HG02678 (cell line): ENCODE data around the gene TMEM51.
"Not testable (repeated sequence)": the region's sequence is repeated elsewhere in the genome, so short reads cannot be mapped to it uniquely, and the experiment has no call there.

Experiments
- ATAC-seq: cut with Tn5 transposase; IDR thresholded peaks from one replicate; pipeline ENCODE4 v1.9.1; 2021; ENCODE audit warnings: mild to moderate bottlenecking, moderate library complexity; ENCODE audit not compliant: unreplicated experiment

TMEM51 gene

GRCh38 chr1:15175324-15176094, 22.0 kb downstream of the TMEM51 start:
- not testable (repeated sequence) for ATAC-seq

GRCh38 chr1:15176120-15176519, 22.6 kb downstream of the TMEM51 start:
- peak; percentile 75 for ATAC-seq

GRCh38 chr1:15176898-15177665, 23.5 kb downstream of the TMEM51 start:
- ATAC-seq = no peak

- no peak for ATAC-seq
Observed at GRCh38 chr1:15177710-15178166, 24.2 kb downstream of the TMEM51 start.

- ATAC-seq = no peak
Observed at GRCh38 chr1:15178571-15179484, 25.3 kb downstream of the TMEM51 start.

GRCh38 chr1:15179485-15179883, 25.9 kb downstream of the TMEM51 start:
- no peak for ATAC-seq

- no peak for ATAC-seq
Observed at GRCh38 chr1:15180189-15180588, 26.6 kb downstream of the TMEM51 start.

GRCh38 chr1:15180945-15181523, 27.5 kb downstream of the TMEM51 start:
- no peak for ATAC-seq

- no peak for ATAC-seq
Observed at GRCh38 chr1:15181564-15181963, 28.0 kb downstream of the TMEM51 start.

- ATAC-seq = no peak
Observed at GRCh38 chr1:15184436-15185241, 31.1 kb downstream of the TMEM51 start.

GRCh38 chr1:15185617-15186016, 32.1 kb downstream of the TMEM51 start:
- ATAC-seq = no peak

GRCh38 chr1:15186073-15186845, 32.7 kb downstream of the TMEM51 start:
- ATAC-seq = no peak

- no peak for ATAC-seq
Observed at GRCh38 chr1:15186846-15187151, 33.3 kb downstream of the TMEM51 start.

- ATAC-seq = no peak
Observed at GRCh38 chr1:15187175-15188129, 33.9 kb downstream of the TMEM51 start.

- no peak for ATAC-seq
Observed at GRCh38 chr1:15188130-15188524, 34.6 kb downstream of the TMEM51 start.

- ATAC-seq = no peak
Observed at GRCh38 chr1:15188678-15189077, 35.1 kb downstream of the TMEM51 start.

- ATAC-seq = no peak
Observed at GRCh38 chr1:15189692-15190370, 36.3 kb downstream of the TMEM51 start.

GRCh38 chr1:15191267-15191666, 37.7 kb downstream of the TMEM51 start:
- no peak for ATAC-seq
